GM10266 (cell line): ENCODE results near the gene MB.

Experiments used
- DNase-seq: peaks from one replicate; pipeline ENCODE4 v3.0.0; 2012; ENCODE audit errors: extremely low spot score
- CTCF ChIP-seq: IDR thresholded peaks from 2 replicates; pipeline ENCODE4 v1.5.1; 2012; ENCODE audit warnings: mild to moderate bottlenecking, low read depth; ENCODE audit not compliant: control insufficient read depth, insufficient read depth; ENCODE audit errors: missing control alignments

Gene MB

DNA sequence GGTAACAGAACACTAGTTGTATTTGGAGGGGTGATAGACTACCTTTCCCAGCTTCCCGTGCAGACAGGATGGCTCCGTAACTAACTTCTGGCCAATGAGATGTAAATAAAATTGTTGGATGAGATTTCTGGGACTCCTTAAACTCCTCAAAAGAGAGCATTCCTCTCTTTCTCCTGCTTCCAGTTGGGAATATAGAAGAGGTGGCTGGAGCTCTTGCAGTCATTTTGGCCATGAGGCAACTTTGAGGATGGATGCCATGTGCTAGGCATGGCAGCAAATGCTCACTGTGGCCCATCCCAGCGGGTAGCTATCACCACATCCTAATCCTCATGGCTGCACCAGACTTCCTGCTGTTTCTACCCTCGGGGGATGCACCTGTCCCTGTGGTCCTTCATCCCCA lies 7.4 kb downstream of the MB start:
- DNase-seq = no peak
- TF ChIP-seq CTCF = no peak

DNA sequence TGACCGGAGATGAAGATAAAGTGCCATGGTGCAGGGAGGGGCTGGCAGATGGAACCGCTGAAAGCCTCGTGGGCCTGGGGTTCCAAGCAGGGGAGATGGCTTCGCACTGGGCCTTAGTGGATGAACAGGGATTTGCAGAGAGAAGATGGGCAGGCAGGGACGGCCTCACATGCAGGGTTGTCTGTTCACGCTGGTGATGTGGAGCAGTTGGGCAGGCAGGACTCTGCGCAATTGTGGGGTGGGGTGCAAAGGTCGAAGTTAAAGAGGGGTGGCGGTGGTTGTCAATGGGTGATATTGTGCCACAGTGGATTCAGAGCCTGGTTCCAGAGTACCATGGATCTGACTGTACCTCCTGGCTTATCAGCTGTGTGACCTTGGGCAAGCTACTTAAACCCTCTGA lies 7.9 kb downstream of the MB start:
- no peak for TF ChIP-seq CTCF

GRCh38 chr22:35608088-35608487 lies 9.0 kb downstream of the MB start:
- TF ChIP-seq CTCF = no peak
- no peak for DNase-seq

More for the DNA sequence above, 7.9 kb downstream of the MB start:
- no peak for DNase-seq

- no peak for DNase-seq
- no peak for TF ChIP-seq CTCF
Observed at GRCh38 chr22:35606916-35607315, 10.2 kb downstream of the MB start.

GRCh38 chr22:35605851-35606481 lies 11.2 kb downstream of the MB start:
- TF ChIP-seq CTCF = no peak

GRCh38 chr22:35605369-35605680 lies 11.8 kb downstream of the MB start:
- DNase-seq = no peak
- TF ChIP-seq CTCF = no peak

More at GRCh38 chr22:35605851-35606481, 11.2 kb downstream of the MB start:
- DNase-seq = no peak

GRCh38 chr22:35604621-35605368 lies 12.3 kb downstream of the MB start:
- TF ChIP-seq CTCF = no peak
- DNase-seq = no peak
